Ishikawa (cell line): Measurements from ENCODE around the gene PRR14.

ENCODE experiments used
- CEBPB ChIP-seq: IDR thresholded peaks from 2 replicates; pipeline ENCODE4 v1.6.1; 2012
- EGR1 ChIP-seq: IDR thresholded peaks from 2 replicates; pipeline ENCODE4 v1.6.1; 2012
- EP300 ChIP-seq: IDR thresholded peaks from 2 replicates; pipeline ENCODE4 v1.6.1; 2012; ENCODE audit warnings: borderline replicate concordance
- FOXM1 ChIP-seq: IDR thresholded peaks from 2 replicates; pipeline ENCODE4 v1.6.1; 2012; ENCODE audit warnings: low read depth, borderline replicate concordance
- RAD21 ChIP-seq: IDR thresholded peaks from 2 replicates; pipeline ENCODE4 v1.6.1; 2012; ENCODE audit warnings: low read depth
- REST ChIP-seq: IDR thresholded peaks from 2 replicates; pipeline ENCODE4 v1.6.1; 2012; ENCODE audit warnings: low read depth, mild to moderate bottlenecking
- TAF1 ChIP-seq: IDR thresholded peaks from 2 replicates; pipeline ENCODE4 v1.6.1; 2012; ENCODE audit warnings: low read depth, mild to moderate bottlenecking
- TEAD4 ChIP-seq: IDR thresholded peaks from 2 replicates; pipeline ENCODE4 v1.6.1; 2012
- USF1 ChIP-seq: IDR thresholded peaks from 2 replicates; pipeline ENCODE4 v1.6.1; 2012
- YY1 ChIP-seq: IDR thresholded peaks from 2 replicates; pipeline ENCODE4 v1.6.1; 2012; ENCODE audit warnings: low read depth
- ZBTB7A ChIP-seq: IDR thresholded peaks from 2 replicates; pipeline ENCODE4 v1.6.1; 2012; ENCODE audit warnings: low read depth

- no peak for TF ChIP-seq YY1
- TF ChIP-seq RAD21: no peak
- TF ChIP-seq TAF1: no peak
- no peak for TF ChIP-seq EP300
- TF ChIP-seq CEBPB: no peak
- TF ChIP-seq FOXM1: no peak
- TF ChIP-seq REST: no peak
- no peak for TF ChIP-seq EGR1
- TF ChIP-seq USF1: no peak
- no peak for TF ChIP-seq TEAD4
- no peak for TF ChIP-seq ZBTB7A
Measured at GRCh38 chr16:30601966-30602365, 48.8 kb upstream of the PRR14 start.
